ENCODE measurements around the gene RNF224. TPM values are rescaled to one million over a fixed set of nuclear protein-coding genes. Genes with fewer than 3 reads are reported as not detected.
A peak's percentile ranks its signal among the peaks of the same experiment; 100 is the strongest.

RNF224 gene
- total and polyA plus RNA-seq, 2 of the 13 experiments (the other 11 are each of a cell fraction or from before 2014, with no cell fraction given) = 0.09 TPM; not detected in 1

GRCh38 chr9:137200311-137201204 is 26.7 kb upstream of the RNF224 start, which contains the start of gene TPRN (continued):
- TF ChIP-seq HOXA5 (CRISPR knock-in tag; IDR thresholded peaks at IDR 0.05) = peak; percentile 82; the same call in 1 of the 2 replicates
- TF ChIP-seq NFATC3 (CRISPR knock-in tag; IDR thresholded peaks at IDR 0.05) = no peak
- peak; percentile 68; the same call in 1 of the 2 replicates for TF ChIP-seq NR2F2 (IDR thresholded peaks at IDR 0.05; ENCODE audit: borderline replicate concordance, low read depth)
- peak; percentile 91 for TF ChIP-seq IKZF5 (CRISPR knock-in tag; IDR thresholded peaks at IDR 0.05)
- TF ChIP-seq POLR2AphosphoS5 (IDR thresholded peaks at IDR 0.05; ENCODE audit: low read depth, low read length) = peak; percentile 61
- peak; percentile 63 for TF ChIP-seq FOXK1 (CRISPR knock-in tag; IDR thresholded peaks at IDR 0.05; ENCODE audit: borderline replicate concordance, low read depth)
- TF ChIP-seq ZBED4 (CRISPR knock-in tag; IDR thresholded peaks at IDR 0.05; ENCODE audit: borderline replicate concordance) = 0 out of 2 replicates have a peak, but pooled peaks have one; percentile 20
- peak; percentile 81; the same call in 2 of the 3 replicates for TF ChIP-seq MXI1 (IDR thresholded peaks at IDR 0.05; ENCODE audit: borderline replicate concordance, low read depth, low read length)
- TF ChIP-seq ZNF547 (CRISPR knock-in tag; IDR thresholded peaks at IDR 0.05) = peak; percentile 81
- no peak for TF ChIP-seq MED8 (CRISPR knock-in tag; IDR thresholded peaks at IDR 0.05; ENCODE audit: insufficient replicate concordance)
- TF ChIP-seq ZNF350 (CRISPR knock-in tag; IDR thresholded peaks at IDR 0.05; ENCODE audit: borderline replicate concordance, low read depth) = peak; percentile 80
- TF ChIP-seq MXD4 (CRISPR knock-in tag; IDR thresholded peaks at IDR 0.05) = 0 out of 2 replicates have a peak, but pooled peaks have one; percentile 86
- TF ChIP-seq GTF2F1 (IDR thresholded peaks at IDR 0.05; ENCODE audit: low read length) = no peak
- TF ChIP-seq ZNF607 (CRISPR knock-in tag; IDR thresholded peaks at IDR 0.05; ENCODE audit: borderline replicate concordance) = peak; percentile 72; the same call in 1 of the 2 replicates
- no peak for TF ChIP-seq ZNF235 (CRISPR knock-in tag; IDR thresholded peaks at IDR 0.05; ENCODE audit: borderline replicate concordance)
- TF ChIP-seq CCDC6 (CRISPR knock-in tag; IDR thresholded peaks at IDR 0.05) = 0 out of 2 replicates have a peak, but pooled peaks have one; percentile 47
- TF ChIP-seq HDAC2 (CRISPR knock-in tag; IDR thresholded peaks at IDR 0.05) = peak; percentile 95
- no peak for TF ChIP-seq SALL2 (CRISPR knock-in tag; IDR thresholded peaks at IDR 0.05)
- TF ChIP-seq ZBTB14 (CRISPR knock-in tag; IDR thresholded peaks at IDR 0.05) = peak; percentile 13; the same call in 1 of the 2 replicates
- peak; percentile 94 for TF ChIP-seq GABPB1 (CRISPR knock-in tag; IDR thresholded peaks at IDR 0.05)
- TF ChIP-seq ZNF773 (CRISPR knock-in tag; IDR thresholded peaks at IDR 0.05; ENCODE audit: borderline replicate concordance) = peak; percentile 45; the same call in 1 of the 2 replicates
- no peak for TF ChIP-seq ZNF484 (CRISPR knock-in tag; IDR thresholded peaks at IDR 0.05; ENCODE audit: borderline replicate concordance, low read depth)
- no peak for TF ChIP-seq ZNF776 (CRISPR knock-in tag; IDR thresholded peaks at IDR 0.05)
- peak; percentile 39; the same call in 1 of the 2 replicates for TF ChIP-seq TOPORS (CRISPR knock-in tag; IDR thresholded peaks at IDR 0.05)
